ENCODE measurements around the gene DTX3. TPM values are rescaled to one million over a fixed set of nuclear protein-coding genes. Genes with fewer than 3 reads are reported as not detected.
A peak's percentile ranks its signal among the peaks of the same experiment; 100 is the strongest.

The DTX3 gene
- total RNA-seq, 2 experiments from 2014 or later = 31.5 to 32.8 TPM

DNA sequence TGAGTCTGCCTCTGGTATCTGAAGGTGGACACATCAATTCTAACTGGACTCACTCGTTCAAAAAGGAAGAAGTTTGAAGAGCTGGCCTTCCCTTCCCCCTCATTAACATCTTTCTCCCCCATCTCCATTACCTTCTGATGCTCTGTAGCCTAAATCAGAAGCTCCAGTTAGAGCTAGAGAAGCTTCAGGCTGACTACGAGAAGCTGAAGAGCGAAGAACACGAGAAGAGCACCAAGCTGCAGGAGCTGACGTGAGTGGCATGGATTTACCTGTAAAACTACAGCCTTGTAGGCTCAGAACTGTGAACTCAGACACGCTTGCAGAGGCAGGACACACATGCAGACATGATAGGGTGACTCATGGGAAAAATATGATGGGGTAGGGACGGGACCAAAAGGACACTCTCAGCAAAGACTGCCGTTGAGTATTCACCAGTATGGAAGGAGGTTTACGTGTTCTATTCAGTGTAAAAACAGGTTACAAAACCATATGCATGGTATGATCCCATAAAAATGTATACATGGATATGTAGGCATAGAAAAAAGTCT lies 27.9 kb upstream of the DTX3 start:
- POLR2A ChIA-PET = no interaction called here
- no peak for DNase-seq
- Mint-ChIP-seq H3K9me3 (no peaks in the 10 kb centered on the region), H3K27ac (no peak overlapping the region), H3K36me3 (no peaks in the 10 kb centered on the region), H3K4me3 (no peak overlapping the region), H3K27me3 (no peaks in the 10 kb centered on the region), H3K4me1 (peaks cover 2% of the 10 kb centered on the region)
- ATAC-seq (ENCODE audit: low read depth) = no peak

DNA sequence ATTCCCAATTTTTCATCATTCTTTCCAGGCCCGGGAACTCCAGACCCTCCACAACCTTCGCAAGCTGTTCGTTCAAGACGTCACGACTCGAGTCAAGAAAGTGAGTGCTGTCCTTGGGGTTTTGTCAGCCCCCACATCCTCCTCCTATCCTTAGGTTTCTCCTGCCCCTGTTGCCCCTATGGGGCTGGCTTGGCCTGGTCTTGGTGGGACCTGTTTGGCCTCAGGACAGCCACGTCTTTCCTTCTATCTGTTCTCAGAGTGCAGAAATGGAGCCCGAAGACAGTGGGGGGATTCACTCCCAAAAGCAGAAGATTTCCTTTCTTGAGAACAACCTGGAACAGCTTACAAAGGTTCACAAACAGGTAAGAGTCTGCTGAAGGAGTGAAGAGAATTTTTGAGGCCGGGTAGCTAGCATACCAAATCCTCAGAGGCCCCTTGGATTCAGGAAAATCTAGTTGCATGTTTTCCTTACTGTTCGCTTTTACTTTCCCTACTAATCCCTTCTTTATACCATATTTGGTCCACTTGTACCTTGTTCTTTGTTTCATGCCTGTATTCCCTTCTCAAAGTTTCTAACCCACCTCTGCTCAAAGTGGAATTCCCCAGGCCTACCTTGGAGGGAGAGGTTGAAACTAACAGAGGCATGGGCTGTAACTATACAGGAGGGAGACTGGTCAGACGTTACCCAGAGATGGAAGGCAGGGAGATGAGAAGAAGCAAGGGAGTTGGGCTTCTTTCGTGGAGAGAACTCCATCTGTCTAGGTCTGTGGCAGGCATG lies 26.5 kb upstream of the DTX3 start:
- H3K27ac Mint-ChIP-seq = no peak overlapping the region
- H3K9me3 Mint-ChIP-seq = no peaks in the 10 kb centered on the region
- H3K27me3 Mint-ChIP-seq = no peaks in the 10 kb centered on the region
- no peak for DNase-seq
- peaks cover 4% of the 10 kb centered on the region for H3K4me1 Mint-ChIP-seq
- ATAC-seq (ENCODE audit: low read depth) = no peak
- POLR2A ChIA-PET = interaction anchor here (0.5 kb wide), 1 partner anchor 13 kb away, joined by 4 read pairs; no protein-coding TSS in a partner anchor
- H3K4me3 Mint-ChIP-seq = no peak overlapping the region
- no peaks in the 10 kb centered on the region for H3K36me3 Mint-ChIP-seq

DNA sequence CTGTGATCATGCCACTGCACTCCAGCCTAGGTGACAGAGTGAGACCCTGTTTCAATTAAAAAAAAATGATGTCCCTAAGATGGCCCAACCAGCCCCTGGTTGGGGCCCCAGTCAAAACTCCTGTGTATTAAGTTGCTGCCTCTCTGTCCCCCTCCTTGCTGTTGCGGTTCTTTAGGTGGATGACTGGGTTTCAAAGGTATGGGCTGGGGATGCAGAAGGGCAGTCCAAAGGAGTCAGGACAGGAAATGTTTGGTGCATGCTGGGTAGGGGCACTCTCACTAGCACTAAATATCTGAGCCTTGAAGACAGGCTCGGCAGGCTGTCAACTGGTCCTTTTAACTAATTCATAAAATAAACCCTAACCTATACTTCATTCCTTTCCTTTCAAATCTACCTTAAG lies 25.6 kb upstream of the DTX3 start:
- no peaks in the 10 kb centered on the region for H3K9me3 Mint-ChIP-seq
- ATAC-seq (ENCODE audit: low read depth) (no peak), DNase-seq (no peak)
- peaks cover 5% of the 10 kb centered on the region for H3K4me1 Mint-ChIP-seq
- H3K4me3 Mint-ChIP-seq = no peak overlapping the region
- no peaks in the 10 kb centered on the region for H3K27me3 Mint-ChIP-seq
- POLR2A ChIA-PET = no interaction called here
- H3K36me3 Mint-ChIP-seq = no peaks in the 10 kb centered on the region
- H3K27ac Mint-ChIP-seq = no peak overlapping the region

DNA sequence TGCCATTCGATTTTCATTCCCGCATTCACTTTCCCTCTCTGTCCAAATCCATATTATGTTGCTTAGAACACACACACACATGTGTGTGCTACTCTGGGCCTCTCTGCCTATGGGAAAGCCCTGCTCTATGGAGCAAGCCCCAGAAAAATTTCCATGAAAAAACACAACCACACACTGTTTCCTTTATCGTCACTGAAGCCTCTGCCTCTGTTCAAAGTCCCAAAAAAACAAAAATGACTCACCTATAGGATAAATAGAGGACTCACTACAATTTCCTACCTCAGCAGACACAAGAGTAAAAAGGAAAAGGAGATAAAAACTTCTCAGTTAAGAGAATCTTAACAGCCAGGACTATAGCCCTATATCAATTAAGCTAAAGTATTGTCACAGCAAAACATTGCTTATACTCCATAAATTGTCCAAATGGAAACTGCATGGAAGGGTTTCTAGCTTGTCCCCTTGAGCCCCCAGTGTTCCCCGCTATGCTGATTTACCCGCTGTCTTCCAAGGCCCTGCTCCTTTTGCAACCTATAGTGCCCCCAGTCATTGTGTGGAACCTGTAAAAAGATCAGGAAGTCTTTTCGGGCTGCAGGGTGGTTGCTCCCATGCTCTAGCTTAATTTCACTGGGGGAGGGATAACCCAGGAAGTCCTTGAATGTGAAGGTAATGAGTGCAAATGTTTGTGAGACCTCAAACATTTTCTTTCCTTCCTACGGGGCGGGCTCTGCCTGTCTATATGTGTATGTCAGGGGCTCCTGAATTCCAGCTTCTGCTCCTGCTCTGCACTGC lies 24.8 kb upstream of the DTX3 start:
- Mint-ChIP-seq H3K36me3 (no peaks in the 10 kb centered on the region), H3K27ac (no peak overlapping the region), H3K4me3 (no peak overlapping the region), H3K9me3 (no peaks in the 10 kb centered on the region), H3K27me3 (no peaks in the 10 kb centered on the region), H3K4me1 (peaks cover 5% of the 10 kb centered on the region)
- POLR2A ChIA-PET = no interaction called here
- DNase-seq = no peak
- ATAC-seq (ENCODE audit: low read depth) = no peak

DNA sequence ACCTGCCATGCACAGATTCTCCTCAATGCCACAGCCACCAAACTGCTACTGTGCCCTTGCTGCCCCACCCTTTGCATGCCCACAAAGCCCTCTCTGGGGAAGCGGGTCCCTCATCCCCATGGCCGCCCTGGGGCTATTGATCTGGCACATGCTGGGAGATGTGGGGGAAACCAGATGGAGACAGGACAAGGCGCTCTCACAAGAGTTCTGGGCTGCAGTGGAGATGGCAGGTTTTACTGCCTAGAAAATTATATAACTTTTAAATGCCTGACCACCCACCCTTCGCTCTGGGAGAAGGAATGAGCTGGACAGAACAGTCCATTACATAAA lies 24.2 kb upstream of the DTX3 start:
- H3K4me3 Mint-ChIP-seq = no peak overlapping the region
- no peak overlapping the region for H3K27ac Mint-ChIP-seq
- POLR2A ChIA-PET = no interaction called here
- peaks cover 4% of the 10 kb centered on the region for H3K27me3 Mint-ChIP-seq
- ATAC-seq (ENCODE audit: low read depth) = no peak
- H3K4me1 Mint-ChIP-seq = peaks cover 5% of the 10 kb centered on the region
- H3K9me3 Mint-ChIP-seq = no peaks in the 10 kb centered on the region
- no peaks in the 10 kb centered on the region for H3K36me3 Mint-ChIP-seq
- no peak for DNase-seq

DNA sequence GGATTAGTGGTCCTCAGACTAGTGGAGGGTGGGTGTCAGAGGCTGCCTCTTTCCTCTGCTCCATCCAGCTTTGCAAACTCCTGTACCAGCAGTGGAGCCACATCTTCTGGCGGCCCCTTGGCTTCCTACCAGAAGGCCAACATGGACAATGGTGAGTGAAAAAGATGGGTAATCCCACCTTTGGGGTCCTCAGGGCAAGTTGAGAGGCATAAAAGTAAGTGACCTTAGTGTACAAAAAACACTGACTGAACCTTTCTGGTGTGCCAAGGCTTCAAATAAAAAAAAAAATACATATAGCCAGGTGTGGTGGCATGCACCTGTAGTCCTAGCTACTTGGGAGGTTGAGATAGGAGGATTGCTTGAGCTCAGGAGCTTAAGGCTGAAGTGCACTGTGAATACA lies 22.8 kb upstream of the DTX3 start:
- peaks cover 5% of the 10 kb centered on the region for H3K4me1 Mint-ChIP-seq
- no peak for ATAC-seq (ENCODE audit: low read depth)

DNA sequence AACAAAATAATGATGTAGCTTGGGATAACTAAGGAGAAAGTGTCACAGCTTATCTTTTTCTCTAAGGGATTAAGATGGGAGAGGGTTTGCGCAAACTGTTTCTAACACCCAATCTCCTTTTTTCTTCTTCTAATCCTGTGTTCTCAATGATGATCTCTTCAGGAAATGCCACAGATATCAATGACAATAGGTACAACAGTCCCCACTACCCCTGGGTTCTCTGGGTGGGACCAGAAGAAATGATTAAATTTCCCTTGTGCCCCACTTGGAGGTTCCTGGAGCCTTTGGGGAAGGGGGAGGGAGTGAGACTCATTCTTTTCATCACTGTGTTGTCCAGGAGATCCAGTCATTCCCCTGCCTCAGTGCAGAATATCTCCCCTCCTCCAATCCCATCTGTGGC lies 22.2 kb upstream of the DTX3 start:
- Mint-ChIP-seq H3K9me3 (no peaks in the 10 kb centered on the region), H3K27ac (no peak overlapping the region), H3K27me3 (peaks cover 7% of the 10 kb centered on the region), H3K36me3 (no peaks in the 10 kb centered on the region), H3K4me1 (peaks cover 5% of the 10 kb centered on the region), H3K4me3 (no peak overlapping the region)
- POLR2A ChIA-PET = interaction anchor here (0.8 to 1.6 kb wide), 2 partner anchors 38 to 42 kb away, joined by 4 to 5 read pairs; no protein-coding TSS in a partner anchor
- ATAC-seq (ENCODE audit: low read depth) (no peak), DNase-seq (no peak)

More for the DNA sequence above, 22.8 kb upstream of the DTX3 start:
- H3K9me3 Mint-ChIP-seq = no peaks in the 10 kb centered on the region
- no peak overlapping the region for H3K27ac Mint-ChIP-seq
- H3K27me3 Mint-ChIP-seq = peaks cover 7% of the 10 kb centered on the region
- no peak for DNase-seq
- no peaks in the 10 kb centered on the region for H3K36me3 Mint-ChIP-seq
- POLR2A ChIA-PET = interaction anchor here (1.1 kb wide), 1 partner anchor 57 kb away, joined by 4 read pairs; no protein-coding TSS in a partner anchor
- H3K4me3 Mint-ChIP-seq = no peak overlapping the region

DNA sequence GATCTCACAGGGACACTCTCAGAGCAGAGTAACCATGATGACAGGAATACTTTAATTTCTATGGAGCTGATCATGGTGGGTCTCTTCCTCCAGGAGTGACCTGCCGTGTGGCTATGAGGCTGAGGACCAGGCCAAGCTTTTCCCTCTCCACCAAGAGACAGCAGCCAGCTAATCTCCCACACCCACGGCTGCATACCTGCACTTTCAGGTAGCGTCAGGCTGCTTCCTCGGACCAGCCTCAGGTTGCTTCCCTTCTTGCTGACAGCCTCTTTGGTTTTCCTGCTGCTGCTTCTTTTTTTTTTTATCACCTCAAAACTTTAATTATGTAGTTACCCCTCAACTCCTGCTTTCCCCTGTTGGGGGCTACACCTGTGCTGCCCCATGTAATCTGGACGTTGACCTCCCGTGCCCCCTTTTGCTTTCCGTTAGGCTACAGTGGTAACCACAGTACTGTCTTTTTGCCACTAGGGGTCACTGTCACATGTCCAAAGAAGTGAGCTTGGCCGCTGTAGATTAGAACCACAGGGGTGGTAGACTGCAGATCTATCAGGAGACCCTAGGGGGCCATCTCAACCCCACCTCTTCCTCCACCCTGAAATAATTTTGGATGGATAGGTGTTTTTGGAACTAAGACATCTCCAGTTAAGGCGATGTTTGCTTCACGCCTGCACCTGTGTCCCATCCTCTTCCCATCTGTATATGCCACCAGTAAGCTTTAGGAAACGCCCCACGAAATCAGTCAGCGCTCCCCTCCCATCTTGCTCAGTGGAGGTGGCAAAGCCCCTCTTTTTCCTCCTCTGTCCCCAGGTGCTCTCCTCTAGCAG lies 21.4 kb upstream of the DTX3 start:
- Mint-ChIP-seq H3K27me3 (peaks cover 7% of the 10 kb centered on the region), H3K4me1 (peaks cover 5% of the 10 kb centered on the region), H3K9me3 (no peaks in the 10 kb centered on the region), H3K36me3 (no peaks in the 10 kb centered on the region), H3K27ac (no peak overlapping the region), H3K4me3 (no peak overlapping the region)
- POLR2A ChIA-PET = interaction anchor here (0.6 to 1.6 kb wide), 4 partner anchors 37 to 1717 kb away, joined by 3 to 5 read pairs (median 4); no protein-coding TSS in a partner anchor
- ATAC-seq (ENCODE audit: low read depth) = peak; percentile 97
- DNase-seq = peak; percentile 43

DNA sequence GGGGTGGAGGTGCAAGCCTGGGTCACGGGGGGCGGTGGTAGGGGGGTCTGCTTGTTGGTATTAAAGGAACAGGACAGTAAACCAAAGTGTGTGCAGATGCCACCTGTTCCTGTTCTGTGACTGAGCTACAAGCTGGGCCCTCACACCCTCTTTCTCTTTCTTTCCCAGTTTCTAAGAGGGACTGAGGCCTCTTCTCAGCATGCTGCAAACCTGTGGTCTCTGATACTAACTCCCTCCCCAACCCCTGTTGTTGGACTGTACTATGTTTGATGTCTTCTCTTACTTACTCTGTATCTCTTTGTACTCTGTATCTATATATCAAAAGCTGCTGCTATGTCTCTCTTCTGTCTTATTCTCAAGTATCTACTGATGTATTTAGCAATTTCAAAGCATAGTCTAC lies 20.6 kb upstream of the DTX3 start:
- Mint-ChIP-seq H3K9me3 (no peaks in the 10 kb centered on the region), H3K4me1 (peaks cover 5% of the 10 kb centered on the region), H3K27me3 (peaks cover 7% of the 10 kb centered on the region), H3K36me3 (no peaks in the 10 kb centered on the region), H3K27ac (no peak overlapping the region), H3K4me3 (no peak overlapping the region)
- DNase-seq (no peak), ATAC-seq (ENCODE audit: low read depth) (no peak)
- POLR2A ChIA-PET = interaction anchor here (1.6 kb wide), 1 partner anchor 36 kb away, joined by 5 read pairs; no protein-coding TSS in a partner anchor

DNA sequence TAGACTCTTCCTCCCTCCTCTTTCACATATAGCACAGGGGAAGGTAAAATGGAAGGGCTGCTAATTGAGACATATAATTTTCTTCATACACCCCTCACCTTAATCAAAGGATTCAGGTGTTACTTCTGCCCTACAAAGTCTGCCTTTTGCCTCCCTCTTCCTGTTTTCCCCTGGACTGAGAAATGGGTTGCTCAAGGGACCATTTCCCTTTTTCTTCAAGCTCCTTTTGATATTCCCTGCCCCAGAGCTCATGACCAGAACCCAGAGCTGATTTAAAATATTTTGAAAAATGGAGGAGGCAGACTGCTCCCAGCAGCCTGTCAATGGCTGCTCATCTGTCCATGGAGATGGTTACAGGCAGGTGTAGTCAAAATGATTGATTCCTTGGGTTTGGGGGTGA lies 19.9 kb upstream of the DTX3 start:
- ATAC-seq (ENCODE audit: low read depth) (no peak), DNase-seq (no peak)
- H3K4me3 Mint-ChIP-seq = no peak overlapping the region
- no peaks in the 10 kb centered on the region for H3K36me3 Mint-ChIP-seq
- H3K9me3 Mint-ChIP-seq = no peaks in the 10 kb centered on the region
- peaks cover 3% of the 10 kb centered on the region for H3K4me1 Mint-ChIP-seq
- H3K27me3 Mint-ChIP-seq = peaks cover 7% of the 10 kb centered on the region
- POLR2A ChIA-PET = no interaction called here
- H3K27ac Mint-ChIP-seq = no peak overlapping the region

DNA sequence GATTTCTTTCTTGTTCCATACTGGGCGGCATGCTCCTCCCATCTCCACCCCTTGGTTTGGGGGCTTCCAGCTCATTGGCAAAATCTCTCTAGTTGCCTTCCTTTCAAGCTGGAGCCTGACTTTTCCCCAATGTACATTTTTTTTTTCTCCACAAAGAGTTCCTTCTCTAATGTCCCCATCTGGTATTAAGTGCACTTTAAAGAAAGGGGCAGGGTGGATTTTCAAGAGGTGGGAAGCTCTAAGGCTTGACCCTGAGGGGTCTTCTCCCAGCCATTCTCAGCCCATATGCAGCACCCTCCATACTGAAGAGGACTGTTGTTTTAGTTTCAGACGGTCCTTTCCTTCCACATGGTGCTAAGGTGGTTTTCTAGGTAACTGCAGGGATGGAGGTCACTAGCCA lies 19.5 kb upstream of the DTX3 start:
- ATAC-seq (ENCODE audit: low read depth) (no peak), DNase-seq (no peak)
- Mint-ChIP-seq H3K9me3 (no peaks in the 10 kb centered on the region), H3K4me1 (peaks cover 2% of the 10 kb centered on the region), H3K4me3 (no peak overlapping the region), H3K27me3 (peaks cover 7% of the 10 kb centered on the region), H3K36me3 (no peaks in the 10 kb centered on the region), H3K27ac (no peak overlapping the region)
- POLR2A ChIA-PET = interaction anchor here (0.7 kb wide), 1 partner anchor 267 kb away, joined by 5 read pairs; no protein-coding TSS in a partner anchor

DNA sequence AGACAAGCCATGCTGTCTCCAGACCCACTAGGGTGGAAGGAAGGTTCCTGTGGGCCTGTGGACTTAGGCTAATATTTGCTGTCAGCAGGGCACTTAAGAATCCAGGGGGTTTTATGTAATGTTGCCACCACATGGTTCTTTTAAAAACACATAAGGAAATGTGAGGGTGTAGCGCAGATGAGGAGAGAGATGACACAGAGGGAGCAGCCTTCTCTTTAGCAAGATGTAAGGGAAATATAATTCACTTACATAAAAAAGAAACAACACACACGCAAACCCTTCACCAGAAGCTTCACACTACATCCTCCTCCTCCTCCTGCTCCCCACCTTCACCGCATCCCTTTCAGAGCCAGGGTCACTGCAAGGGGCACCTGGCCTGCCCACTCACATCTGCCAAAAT lies 18.5 kb upstream of the DTX3 start:
- Mint-ChIP-seq H3K27ac (no peak overlapping the region), H3K9me3 (no peaks in the 10 kb centered on the region), H3K4me1 (peaks cover 8% of the 10 kb centered on the region), H3K4me3 (no peak overlapping the region), H3K36me3 (no peaks in the 10 kb centered on the region), H3K27me3 (peaks cover 7% of the 10 kb centered on the region)
- DNase-seq = no peak
- POLR2A ChIA-PET = no interaction called here
- no peak for ATAC-seq (ENCODE audit: low read depth)

DNA sequence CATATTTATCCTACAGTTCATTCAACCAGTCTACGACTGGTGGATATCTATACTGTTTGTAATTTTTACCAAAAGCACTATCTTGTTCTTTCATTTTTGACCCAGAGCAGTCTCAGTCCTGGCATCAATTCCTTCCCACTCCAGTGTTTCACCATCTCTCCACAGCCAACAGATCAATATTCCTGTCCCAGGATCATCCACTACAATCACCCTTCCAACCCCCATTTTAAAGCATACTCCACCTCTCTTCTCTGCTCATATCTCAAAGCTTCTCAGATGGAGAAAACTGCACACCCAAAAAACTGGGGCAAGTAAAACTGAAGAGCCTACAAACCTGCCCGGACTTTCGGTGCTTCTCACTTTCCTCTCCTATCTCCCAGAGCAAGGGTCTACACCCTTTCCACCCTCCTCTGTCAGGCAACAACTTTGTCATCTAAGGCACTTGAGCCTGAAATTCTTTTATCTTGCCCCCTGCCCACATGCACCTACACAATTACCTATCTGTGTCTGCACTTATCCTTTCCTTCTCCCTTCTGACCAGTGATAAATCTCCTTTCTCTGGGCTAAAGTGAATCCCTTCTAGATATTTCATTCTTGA lies 17.7 kb upstream of the DTX3 start:
- no peak overlapping the region for H3K27ac Mint-ChIP-seq
- no peaks in the 10 kb centered on the region for H3K36me3 Mint-ChIP-seq
- POLR2A ChIA-PET = no interaction called here
- ATAC-seq (ENCODE audit: low read depth) = no peak
- peaks cover 7% of the 10 kb centered on the region for H3K27me3 Mint-ChIP-seq
- no peaks in the 10 kb centered on the region for H3K9me3 Mint-ChIP-seq
- H3K4me1 Mint-ChIP-seq = peaks cover 13% of the 10 kb centered on the region
- DNase-seq = no peak
- H3K4me3 Mint-ChIP-seq = no peak overlapping the region

Data from activated naive CD8-positive, alpha-beta T cell treated with anti-CD3 and anti-CD28 coated beads, Interleukin-2, amount 10 ng/mL, durations not matched to agents 7 days and 5 days (primary cell).